GM19099 (cell line): ENCODE data around the gene BSPRY.

Source experiments
- POLR2A ChIP-seq: IDR thresholded peaks from 3 replicates; pipeline ENCODE4 v1.6.1; 2011; ENCODE audit warnings: low read depth; ENCODE audit not compliant: insufficient read length; ENCODE audit errors: extremely low read depth

BSPRY gene

DNA sequence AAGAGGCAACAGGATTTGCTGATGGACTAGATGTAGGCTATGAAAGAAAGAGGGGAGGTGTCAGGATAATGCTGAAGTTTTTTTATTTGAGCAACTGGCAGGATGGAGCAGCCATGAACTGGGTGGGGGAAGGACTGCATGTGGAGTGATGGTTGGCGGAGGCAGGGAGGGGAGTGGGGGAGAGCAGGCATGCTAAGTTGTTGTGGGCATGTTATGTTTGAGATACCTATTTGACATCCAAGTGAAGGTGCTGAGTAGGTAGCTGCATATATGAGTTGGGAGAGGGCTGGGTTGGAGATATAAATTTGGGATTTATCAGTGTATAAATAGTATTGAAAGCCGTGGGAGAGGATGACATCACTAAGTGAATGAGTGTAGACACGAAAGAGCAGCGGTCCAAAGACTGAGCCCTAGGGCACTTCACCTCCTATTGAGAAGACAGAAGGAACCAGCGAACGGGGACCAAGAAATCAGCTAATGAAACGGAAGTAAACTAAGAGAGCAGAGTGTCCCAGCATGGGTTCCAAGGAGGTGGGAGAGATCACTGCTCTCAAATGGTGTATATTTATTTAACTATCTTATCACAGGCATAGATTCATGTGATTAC, 7.4 kb downstream of the BSPRY start:
- TF ChIP-seq POLR2A, result no peak

- no peak for TF ChIP-seq POLR2A
These were observed 10.0 kb downstream of the BSPRY start for GRCh38 chr9:113359385-113359784.

GRCh38 chr9:113360242-113360842, 11.0 kb downstream of the BSPRY start:
- no peak for TF ChIP-seq POLR2A

- TF ChIP-seq POLR2A, result no peak
These were observed 12.1 kb downstream of the BSPRY start for GRCh38 chr9:113361304-113362018.

DNA sequence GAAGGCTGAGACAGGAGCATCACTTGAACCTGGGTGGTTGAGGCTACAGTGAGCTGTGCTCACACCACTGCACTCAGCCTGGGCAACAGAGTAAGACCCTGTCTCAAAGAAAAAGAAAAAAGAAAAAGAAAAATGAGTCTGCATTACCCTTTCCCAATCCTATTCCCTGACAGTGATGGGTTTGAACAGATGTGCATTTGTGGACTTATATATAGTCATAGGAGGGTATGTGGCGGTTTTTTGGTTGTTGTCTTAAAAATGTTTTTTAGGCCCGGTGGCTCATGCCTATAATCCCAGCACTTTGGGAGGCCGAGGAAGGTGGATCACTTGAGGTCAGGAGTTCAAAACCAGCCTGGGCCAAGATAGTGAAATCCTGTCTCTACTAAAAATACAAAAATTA, 14.0 kb downstream of the BSPRY start:
- TF ChIP-seq POLR2A, result no peak

- TF ChIP-seq POLR2A, result no peak
These were observed 15.6 kb downstream of the BSPRY start for GRCh38 chr9:113364951-113365350.

- no peak for TF ChIP-seq POLR2A
These were observed 19.1 kb downstream of the BSPRY start for GRCh38 chr9:113368348-113368981.

DNA sequence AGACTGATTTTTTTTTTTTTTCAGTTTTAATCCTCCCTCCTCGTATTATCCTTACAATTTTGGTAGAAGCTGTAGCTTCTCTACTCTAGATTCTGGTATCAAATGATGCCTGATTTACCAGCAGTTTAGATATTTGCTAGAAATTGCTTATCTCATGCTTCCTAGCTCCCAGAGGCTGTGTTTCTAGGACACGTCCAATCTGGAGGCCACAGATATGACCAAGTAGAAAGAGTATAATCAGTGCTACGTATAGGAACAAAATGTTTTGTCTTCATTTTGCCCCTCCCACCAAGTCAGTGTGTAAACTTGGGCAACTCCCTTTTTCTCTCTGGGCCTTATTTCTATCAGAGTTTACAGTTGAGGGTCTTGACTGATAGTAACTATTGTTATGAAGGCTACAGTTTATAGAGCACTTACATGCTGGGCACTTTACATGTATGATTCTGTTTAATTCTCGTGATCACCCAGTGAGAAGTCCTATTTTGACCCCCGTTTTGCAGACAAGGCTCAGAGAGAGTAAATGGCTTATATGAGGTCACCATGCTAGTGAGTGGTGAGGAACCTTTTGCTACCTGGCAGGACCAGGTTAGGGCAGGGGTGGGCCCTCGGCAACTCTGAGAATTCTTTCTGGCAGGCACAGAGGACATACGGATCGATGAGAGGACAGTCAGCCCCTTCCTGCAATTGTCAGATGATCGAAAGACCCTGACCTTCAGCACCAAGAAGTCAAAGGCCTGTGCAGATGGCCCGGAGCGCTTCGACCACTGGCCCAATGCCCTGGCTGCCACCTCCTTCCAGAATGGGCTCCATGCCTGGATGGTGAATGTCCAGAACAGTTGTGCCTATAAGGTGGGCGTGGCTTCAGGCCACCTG, 19.9 kb downstream of the BSPRY start:
- no peak for TF ChIP-seq POLR2A

DNA sequence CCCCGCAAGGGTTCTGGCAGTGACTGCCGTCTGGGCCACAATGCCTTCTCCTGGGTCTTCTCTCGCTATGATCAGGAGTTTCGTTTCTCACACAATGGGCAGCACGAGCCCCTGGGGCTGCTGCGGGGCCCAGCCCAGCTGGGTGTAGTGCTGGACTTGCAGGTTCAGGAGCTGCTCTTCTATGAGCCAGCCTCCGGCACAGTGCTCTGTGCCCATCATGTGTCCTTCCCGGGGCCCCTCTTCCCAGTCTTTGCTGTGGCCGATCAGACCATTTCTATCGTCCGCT, 20.5 kb downstream of the BSPRY start:
- no peak for TF ChIP-seq POLR2A

GRCh38 chr9:113370806-113371325, 21.5 kb downstream of the BSPRY start:
- no peak for TF ChIP-seq POLR2A

GRCh38 chr9:113372059-113372458, 22.7 kb downstream of the BSPRY start:
- TF ChIP-seq POLR2A, result no peak

DNA sequence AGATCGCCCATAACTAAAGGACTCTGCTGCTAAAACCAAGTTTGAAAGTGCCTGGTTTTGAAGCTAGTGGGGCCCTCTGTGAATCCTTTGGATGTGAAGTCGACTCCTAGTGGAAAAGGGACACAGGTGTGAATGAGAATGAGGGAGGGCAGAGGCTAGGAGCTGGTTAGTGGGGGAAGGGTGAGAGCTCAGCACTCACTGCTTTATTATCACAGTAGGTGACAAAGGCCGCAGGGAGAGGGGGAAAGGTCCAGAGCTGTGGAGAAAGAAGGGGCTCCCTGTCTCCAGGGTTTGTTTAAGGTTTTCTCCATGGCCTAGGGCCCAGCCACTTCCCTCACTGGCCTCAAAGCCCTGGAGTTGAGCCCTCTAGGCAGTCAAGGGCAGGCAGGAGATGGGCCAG, 23.9 kb downstream of the BSPRY start:
- TF ChIP-seq POLR2A, result no peak

- no peak for TF ChIP-seq POLR2A
These were observed 24.5 kb downstream of the BSPRY start for GRCh38 chr9:113373676-113374392.
